H4 (cell line): ENCODE results near the gene PLD3. TPM values are rescaled to one million over a fixed set of nuclear protein-coding genes. Genes with fewer than 3 reads are reported as not detected.

Experiments used
- DNase-seq: peaks from one replicate; pipeline ENCODE4 v3.0.0-alpha.2; 2015; ENCODE audit warnings: low spot score
- total RNA-seq: library from RNA; depleted of rRNA; stranded (reverse); fragments of >200 nt; shearing (Covaris generic); gene quantifications from 2 replicates; pipeline ENCODE4 v1.2.3, GENCODE V29; 2014

The PLD3 gene
- total RNA-seq, 1 experiment from 2014 or later, result 212 TPM

DNA sequence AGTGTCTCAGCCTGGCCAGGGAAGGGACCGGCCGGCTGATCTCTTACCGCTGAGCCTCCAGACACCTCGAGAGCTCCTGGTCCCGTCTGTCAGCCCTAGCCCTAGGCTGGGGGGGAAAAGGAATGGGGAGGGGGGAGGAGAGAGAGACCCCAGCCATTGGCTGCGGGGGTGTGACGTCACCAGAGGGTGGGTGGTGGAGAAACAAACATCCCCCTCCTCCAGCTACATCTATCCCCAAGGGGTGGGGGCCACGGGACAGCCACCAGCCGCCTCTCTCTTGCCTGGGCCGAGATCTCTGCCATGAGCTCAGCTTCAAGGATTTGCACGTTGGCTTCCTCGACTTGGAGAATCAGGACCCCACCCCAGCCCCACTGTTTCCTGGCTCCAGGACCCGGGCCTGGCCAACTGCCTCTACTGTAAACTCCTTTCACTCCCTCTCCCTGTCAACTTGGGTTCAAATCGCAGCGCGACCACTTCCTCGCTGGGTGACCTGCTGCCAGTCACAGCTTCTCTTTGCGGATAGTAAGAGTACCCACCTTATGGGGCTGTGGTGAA, 64.9 kb downstream of the PLD3 start, which contains the start of gene PRX:
PRX (minus strand) TSS at position 88 of the 555 bp plus-strand sequence. CDS start 5,446 bp downstream, outside the sequence.
- DNase-seq, result no peak

GRCh38 chr19:40414542-40415535, 66.3 kb downstream of the PLD3 start:
- DNase-seq, result no peak

DNA sequence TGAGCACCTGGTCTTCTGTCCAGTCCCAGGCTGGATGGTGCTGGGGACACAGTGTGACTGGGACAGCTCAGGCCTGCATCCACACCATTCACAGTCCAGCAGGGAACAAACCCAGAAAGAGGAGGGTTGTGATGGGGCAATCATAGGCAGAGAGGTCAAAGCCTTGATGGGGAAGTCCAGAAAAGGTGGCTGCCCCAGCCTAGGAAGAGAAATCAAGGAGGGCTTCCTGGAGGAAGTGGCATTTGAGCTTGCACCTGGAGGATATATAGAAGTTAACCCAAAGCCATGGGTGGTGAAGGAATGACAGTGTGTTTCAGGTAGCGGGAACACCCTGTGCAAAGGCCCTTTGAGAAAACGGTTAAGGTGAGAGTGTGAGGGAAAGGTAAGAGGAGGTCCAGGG, 67.3 kb downstream of the PLD3 start:
- DNase-seq, result no peak

DNA sequence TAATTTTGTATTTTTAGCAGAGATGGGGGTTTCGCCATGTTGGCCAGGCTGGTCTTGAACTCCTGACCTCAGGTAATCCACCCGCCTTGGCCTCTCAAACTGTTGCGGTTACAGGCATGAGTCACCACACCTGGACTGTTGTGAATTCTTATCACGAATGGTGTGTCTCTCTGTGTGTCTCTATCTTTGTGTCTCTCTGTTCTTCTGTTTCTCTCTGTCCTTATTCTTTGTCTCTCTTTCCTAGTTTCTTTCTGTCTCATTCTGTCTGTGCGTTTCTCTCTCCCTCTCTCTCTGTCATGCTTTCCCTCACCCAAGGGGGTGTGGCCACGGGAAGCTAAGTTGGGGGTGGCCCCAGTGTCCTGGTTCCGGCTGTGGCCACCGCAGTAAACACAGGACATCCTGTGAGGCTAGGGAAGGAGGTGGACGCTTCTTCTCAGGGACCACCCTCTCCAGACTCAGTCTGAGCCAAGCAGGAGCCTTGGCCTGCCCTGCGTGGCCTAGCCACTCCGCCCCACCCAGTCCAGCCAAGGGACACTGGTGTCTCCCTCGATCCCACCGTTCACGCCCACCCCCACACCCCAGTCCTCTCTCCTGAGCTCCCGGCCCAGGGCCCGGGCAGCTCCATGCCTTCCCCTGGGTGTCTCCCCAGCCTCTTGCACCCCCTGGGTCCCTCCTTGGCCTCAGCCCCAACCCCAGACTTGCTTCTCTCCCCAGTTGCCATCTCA, 68.6 kb downstream of the PLD3 start:
- DNase-seq, result peak; percentile 91

DNA sequence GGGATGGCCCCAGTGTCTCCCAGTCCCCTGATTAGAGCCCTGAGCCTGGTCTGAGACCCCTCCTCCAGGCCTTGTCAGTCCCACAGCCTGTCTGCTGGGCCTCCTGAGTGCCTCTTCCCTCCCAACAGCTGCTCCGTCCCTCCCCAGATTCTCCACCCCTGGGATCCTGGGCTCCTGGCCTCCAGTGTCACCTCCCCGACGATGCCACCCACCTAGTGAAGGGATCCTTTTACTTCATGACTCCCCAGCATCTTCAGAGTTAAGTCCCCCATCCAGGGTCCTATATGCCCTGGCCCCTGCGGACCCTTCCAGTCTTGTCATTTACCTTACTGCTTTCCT, 69.1 kb downstream of the PLD3 start:
- no peak for DNase-seq

GRCh38 chr19:40418040-40418439, 69.5 kb downstream of the PLD3 start:
- no peak for DNase-seq

DNA sequence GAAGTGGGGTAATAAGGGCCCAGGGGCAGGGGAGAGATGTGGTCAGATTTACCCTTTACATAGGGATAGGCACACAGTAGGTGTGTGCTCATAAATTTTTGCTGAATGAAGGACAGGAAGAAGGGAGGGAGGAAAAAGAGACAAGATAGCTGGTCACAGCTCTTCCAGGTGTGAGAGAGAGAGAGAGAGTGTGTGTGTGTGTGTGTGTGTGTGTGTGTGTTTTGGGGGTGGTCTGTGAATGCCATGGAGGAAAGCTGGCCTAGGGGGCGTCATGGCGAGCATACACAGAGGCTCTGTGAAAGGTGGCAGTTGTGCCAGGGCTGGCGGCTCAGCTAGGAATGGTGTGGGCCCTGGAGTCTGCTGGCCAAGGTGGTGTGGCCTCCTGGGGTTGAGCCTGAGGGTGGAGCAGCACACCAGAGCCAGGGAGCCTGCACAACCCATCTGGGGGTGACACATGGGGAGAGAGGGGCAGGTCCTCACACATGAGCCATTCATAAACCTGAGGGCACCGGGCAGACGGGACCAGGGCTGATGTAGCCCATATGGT, 70.6 kb downstream of the PLD3 start:
- no peak for DNase-seq

GRCh38 chr19:40419780-40420179, 71.3 kb downstream of the PLD3 start:
- DNase-seq, result no peak

- no peak for DNase-seq
Measured at GRCh38 chr19:40420451-40420765, 71.9 kb downstream of the PLD3 start.

DNA sequence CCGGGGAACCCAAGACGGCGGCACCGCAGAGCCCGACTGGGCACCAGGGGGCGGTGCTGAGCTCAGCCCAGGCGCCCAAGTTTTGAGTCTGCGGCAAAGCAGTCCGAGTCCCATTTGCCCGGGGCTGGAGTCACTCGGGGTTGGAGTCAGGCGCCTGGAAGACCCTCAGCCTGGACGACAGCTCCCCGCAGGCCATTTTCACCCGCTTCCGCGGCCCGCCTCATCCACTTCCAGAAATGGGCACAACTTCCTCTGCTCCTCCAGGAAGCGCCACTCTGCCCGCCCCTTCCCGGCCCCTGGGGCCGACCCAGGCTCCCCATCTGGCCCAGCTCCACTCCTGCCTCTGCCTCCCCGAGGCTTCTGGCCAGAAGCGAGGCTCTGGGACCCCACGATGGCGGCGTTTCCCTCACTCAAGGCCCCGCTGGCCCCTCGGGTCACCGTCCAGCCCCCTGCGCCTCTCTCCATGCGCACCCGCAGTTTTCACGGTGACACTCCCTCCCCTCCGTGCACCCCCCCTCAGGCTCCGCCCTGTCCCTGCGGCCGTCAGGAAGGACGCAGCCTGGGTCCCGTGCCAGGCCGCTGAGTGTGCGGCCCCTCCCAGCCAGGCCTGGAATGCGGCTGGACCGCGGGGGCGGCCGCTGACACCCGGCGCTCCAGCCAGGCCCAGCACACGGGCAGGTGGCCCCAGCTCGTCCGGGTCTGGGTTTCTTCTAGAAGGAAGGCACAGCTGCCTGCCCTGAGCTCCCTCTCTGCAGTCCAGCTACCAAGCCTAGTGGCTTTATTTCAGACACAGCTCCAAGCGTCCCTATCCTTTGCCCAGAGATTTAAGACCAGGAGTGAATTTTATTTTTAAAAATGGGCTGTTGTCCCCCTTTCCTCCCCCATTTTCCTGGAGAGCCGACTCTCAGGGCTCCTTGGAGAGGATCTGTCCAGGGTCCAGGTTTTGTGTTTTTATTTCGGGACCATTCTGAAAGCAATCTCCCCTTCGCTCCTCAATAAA, 72.6 kb downstream of the PLD3 start:
- DNase-seq, result peak; percentile 87

- DNase-seq, result no peak
Measured at GRCh38 chr19:40421993-40422747, 73.7 kb downstream of the PLD3 start.

- DNase-seq, result no peak
Measured at GRCh38 chr19:40422748-40423566, 74.5 kb downstream of the PLD3 start.

- no peak for DNase-seq
Measured at GRCh38 chr19:40423938-40424337, 75.4 kb downstream of the PLD3 start.

DNA sequence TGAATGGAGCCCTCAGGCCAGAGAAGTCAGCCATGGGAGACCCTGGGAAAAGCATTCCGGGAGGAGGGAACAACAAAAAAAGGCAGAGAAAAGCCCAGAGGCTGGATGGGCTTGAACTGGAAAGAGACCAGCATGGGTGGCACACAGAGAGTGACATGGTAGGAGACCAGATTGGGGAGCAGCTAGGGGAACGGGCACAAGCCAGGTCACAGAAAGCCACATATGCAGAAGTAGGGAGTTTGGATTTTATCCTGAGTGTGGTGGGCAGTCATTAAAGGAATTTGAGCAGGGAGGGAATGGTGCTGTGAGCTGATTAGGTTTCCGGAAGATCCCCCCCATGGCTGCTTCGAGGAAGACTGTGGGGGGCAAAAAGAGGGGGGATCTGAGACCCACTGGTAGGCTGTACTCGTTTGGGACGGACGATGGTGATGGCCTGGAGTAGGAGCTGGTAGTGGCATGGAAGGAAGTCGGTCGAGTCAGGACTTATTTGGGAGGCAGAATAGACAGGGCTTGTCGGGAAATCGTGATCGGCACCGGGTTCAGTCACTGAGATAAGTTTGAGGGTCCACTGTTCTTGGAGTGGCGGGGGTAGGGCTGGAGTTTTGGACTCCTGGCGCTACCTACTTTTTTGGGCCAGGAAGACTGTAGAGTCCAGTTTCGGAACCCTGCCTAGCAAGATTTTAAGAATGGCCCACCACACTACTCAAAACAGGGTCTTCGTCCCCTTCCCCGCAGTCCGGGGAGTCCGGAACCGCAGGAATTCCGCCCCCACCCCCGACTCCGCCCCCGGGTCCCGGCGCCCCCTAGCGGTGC, 76.3 kb downstream of the PLD3 start:
- no peak for DNase-seq

- DNase-seq, result peak; percentile 98
Measured at GRCh38 chr19:40425450-40426287, 77.2 kb downstream of the PLD3 start, which contains the start of gene SERTAD1. TSS of gene SERTAD1 (minus strand) at chr19:40425992. CDS start at chr19:40423546, 2,446 bp downstream.
